HG03457 (cell line): ENCODE results near the gene HNRNPA1.
A peak's percentile ranks its signal among the peaks of the same experiment; 100 is the strongest.
"Not testable (repeated sequence)": the region's sequence is repeated elsewhere in the genome, so short reads cannot be mapped to it uniquely, and the experiment has no call there.

Source experiments
- ATAC-seq: cut with Tn5 transposase; IDR thresholded peaks from one replicate; pipeline ENCODE4 v1.9.1; 2021; ENCODE audit warnings: moderate number of reproducible peaks; ENCODE audit not compliant: unreplicated experiment

Gene HNRNPA1

DNA sequence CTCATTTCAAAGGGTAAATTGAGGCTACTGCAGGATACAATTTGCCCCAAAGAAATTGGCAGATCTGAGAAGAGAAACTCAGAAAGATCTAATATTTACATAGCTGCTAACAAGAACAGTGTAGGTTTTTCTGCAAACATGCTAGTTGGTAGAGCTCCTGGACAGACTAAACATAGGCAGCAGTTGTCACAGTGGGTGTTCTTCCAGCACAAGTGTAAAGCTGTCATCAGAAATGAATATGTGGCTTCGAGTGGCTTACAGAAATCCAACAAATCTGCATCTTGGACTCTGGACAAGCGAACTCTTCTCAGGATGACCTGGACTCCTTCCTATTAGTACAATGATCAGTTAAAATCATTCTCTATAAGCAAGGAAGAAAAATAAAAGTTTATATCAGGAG is 6.5 kb upstream of the HNRNPA1 start:
- no peak for ATAC-seq

- ATAC-seq: no peak
These were observed 4.2 kb upstream of the HNRNPA1 start for GRCh38 chr12:54276368-54276767.

GRCh38 chr12:54277823-54278276 is 2.7 kb upstream of the HNRNPA1 start:
- ATAC-seq: no peak

GRCh38 chr12:54279227-54279631 is 1.3 kb upstream of the HNRNPA1 start:
- ATAC-seq: no peak

DNA sequence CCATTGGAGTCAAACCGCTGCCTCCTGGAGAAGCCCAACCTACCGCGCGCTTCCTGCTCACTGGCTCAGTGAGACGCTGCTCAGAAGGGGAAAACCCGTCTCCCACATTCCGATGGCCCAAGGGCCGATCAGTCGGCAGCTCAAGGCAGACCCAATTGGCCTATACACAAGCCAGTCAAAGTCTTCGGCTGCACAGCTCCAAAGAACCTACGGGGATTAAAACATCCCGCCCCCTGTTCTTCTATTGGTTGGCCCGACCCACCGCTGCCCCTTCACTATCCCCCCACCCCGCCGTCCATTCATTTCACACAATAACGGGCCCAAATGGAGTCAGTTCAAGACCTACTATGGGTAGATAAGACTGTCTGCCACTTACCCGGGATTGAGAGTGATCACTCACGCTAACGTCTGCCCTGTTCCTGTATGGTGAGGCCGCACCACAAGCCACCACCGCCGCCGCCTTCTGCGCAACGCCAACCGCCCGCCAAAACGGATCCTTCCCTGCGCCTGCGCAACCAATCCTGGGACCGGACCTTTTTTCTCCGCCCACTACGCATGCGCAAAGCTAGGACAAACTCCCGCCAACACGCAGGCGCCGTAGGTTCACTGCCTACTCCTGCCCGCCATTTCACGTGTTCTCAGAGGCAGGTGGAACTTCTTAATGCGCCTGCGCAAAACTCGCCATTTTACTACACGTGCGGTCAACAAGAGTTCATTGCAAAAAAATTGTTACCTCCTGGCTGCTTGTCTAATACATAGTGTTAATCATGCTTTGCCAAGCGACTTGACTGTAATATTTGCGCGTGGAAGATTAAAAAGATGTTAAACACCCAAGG is 676 bp upstream of the HNRNPA1 start, which contains the start of gene CBX5:
Gene CBX5 (minus strand): TSS at position 491 of the 836 bp plus-strand sequence. CDS start 22,472 bp downstream, outside the sequence.
- ATAC-seq: peak; percentile 52

GRCh38 chr12:54281261-54281638 is 724 bp downstream of the HNRNPA1 start:
- not testable (repeated sequence) for ATAC-seq

GRCh38 chr12:54281694-54282093 is 1.2 kb downstream of the HNRNPA1 start:
- not testable (repeated sequence) for ATAC-seq

GRCh38 chr12:54282949-54283593 is 2.5 kb downstream of the HNRNPA1 start:
- ATAC-seq: no peak

DNA sequence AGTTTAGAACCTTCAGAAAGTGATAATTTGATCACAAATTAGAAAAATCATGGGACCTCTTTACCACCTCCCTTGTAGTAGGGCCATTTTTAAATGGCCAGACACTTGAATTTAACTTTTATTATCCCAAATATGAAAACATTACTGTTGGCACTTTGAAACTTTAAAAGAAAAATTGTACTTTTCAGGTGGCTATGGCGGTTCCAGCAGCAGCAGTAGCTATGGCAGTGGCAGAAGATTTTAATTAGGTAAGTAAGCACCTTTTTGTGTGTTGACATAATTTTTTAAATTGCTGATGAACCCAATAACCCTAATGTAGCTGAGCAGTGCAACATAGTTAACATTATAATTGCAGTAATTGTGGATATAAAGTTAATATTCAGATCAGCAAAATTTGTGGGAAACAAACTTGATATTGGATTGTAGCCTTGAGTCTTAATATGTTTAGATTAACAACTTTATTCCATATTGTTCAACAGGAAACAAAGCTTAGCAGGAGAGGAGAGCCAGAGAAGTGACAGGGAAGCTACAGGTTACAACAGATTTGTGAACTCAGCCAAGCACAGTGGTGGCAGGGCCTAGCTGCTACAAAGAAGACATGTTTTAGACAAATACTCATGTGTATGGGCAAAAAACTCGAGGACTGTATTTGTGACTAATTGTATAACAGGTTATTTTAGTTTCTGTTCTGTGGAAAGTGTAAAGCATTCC is 3.7 kb downstream of the HNRNPA1 start:
- not testable (repeated sequence) for ATAC-seq

GRCh38 chr12:54285150-54286041 is 4.9 kb downstream of the HNRNPA1 start:
- no peak for ATAC-seq

DNA sequence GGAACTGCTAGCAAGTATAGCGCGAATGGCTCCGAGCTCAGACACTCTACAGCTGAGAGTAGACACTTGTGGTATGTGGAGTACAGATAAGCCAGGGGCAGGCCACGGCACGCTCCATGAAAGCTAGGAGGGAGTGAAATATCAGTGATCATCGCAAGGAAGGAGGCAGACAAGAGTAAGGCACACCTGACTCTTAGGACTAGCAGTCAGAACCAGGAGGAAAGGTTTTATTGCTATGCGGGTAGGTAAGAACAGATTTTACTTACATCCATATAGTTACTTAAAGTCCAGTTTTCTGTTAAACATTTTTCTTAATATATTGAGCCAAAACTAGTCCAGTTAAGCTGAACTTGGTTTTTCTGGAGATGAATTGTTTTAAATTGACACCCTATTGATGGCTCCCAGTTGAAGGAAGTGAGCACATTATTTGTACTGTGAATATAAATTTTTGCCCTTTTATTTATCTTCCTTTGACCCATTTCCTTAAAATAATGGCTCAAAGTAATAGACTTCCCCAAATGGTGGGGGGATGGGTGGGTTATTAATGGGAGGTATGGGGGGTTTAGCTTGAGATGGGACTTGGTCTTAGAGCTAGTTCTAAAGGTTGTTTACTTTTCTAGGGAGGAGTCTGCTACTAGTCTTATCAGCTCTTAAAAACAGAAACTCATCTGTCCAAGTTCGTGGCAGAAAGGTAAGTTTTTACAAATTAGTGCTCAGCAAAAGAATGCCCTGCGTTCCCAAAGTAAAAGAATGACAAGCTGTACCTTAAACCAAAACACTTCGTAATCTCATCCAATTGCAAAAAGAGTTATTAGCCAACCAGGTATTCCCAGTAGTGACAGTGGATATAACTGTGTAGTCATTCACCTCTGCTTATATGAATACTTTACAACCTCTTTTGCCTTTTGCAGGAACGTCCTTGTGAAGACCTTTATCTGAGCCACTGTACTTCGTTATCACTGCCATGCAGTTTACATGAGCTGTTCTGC is 5.8 kb downstream of the HNRNPA1 start:
- no peak for ATAC-seq

DNA sequence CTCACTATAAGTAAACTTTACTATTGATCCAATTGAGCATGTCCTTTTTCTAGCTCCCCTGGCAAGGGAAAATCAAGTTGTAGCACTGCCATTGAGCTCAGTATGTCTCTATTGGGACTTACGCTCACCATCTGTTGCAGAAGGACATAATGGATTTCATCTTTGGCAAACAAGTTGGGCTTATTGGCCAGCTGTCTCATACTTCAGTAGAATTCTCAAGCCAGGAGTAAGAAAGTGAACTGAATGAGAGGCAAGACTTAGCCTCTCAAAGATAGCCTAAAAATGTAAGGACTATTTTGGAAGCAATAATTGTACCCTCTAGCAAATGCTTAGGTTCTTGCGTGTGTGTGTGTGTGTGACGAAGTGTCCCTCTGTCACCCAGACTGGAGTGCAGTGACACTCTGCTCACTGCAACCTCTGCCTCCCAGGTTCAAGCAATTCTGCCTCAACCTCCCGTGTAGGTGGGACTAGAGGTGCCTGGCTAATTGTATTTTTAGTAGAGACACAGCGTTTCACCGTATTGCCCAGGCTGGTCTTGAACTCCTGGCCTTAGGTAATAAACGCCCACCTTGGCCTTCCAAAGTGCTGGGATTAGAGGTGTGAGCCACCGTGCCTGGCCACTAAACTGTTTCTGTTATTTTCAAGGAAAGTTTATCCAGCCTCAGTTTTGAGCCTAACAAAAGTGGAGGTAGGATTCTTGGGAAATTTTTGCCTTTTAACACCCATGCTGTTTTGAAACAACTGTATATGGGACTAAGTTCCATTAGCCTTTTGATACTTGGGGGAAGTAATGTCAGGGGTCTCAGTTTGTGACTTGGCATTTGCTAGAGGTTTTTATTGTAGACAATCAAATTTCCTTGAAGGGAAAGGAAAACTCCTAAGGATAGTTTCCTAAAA is 7.0 kb downstream of the HNRNPA1 start:
- no peak for ATAC-seq

- ATAC-seq: no peak
These were observed 11.8 kb downstream of the HNRNPA1 start for GRCh38 chr12:54292083-54292930.

DNA sequence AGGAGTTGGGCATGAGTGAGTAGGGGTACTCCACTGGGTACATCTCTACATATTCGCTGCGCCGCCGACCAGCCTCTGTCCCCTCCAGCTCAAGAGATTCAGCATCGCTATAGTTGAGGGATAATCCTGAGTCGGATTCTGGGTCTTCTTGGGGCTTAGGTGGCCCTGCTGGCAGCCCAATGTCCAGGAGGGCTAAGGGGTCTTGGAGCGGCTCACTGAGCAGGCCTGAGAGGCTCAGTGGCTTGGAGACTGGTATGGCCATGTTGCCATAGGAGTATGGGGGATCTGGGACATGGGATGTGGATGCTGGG is 12.4 kb downstream of the HNRNPA1 start:
- ATAC-seq: no peak

DNA sequence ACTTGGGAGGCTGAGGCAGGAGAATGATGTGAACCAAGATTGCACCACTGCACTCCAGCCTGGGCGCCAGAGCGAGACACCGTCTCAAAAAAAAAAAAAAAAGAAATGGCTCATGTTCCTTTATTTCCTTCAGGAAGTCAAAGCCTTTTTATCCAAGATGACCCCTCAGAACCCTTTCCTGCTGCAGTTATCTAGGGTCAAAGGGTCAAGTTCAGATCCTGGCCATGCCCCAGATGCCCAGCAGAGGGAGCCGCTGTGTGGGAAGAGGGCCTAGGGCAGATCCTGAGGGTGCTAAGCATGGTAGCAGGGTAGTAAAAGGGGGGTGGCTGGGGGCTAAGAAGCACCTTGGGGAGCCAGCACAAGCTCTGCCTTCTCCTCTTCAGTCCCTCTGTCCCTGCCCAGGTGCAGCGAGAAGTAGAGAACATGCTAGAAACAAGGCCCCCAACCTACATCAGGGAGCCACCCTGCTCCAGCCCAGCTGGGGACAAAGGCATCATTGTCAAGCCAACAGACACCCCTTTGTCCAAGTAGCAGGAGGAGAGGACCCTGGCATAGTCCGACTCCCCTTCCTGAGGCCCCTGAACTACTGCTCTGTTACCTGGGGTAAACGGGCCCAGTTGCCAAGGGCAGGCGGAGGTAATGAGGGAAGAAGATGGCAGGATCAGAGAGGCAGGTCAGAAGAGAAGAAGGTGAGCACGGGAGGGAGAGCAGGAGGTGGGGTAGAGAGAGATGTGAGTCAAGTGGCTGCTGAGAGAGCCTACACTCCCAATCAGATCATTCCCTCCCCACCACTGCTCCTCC is 13.8 kb downstream of the HNRNPA1 start:
- no peak for ATAC-seq

- no peak for ATAC-seq
These were observed 14.5 kb downstream of the HNRNPA1 start for GRCh38 chr12:54294953-54295566.
